Tibial artery (tissue), 4 donors: Measurements from ENCODE around the gene RAB19.

Experiments used
- DNase-seq, 2 donors: peaks; one replicate each; pipeline ENCODE4 v3.0.0-alpha.2; 2019
- H3K27ac ChIP-seq, 2 donors: fragments of 200-600 bp; sonication (generic) in 1 of 2; 1 replicate in 1 of 2; 2 replicates in 1 of 2; pipeline ENCODE4 v1.5.1; 2018 to 2019; ENCODE audit warnings: mild to moderate bottlenecking in 1 of 2
- H3K27me3 ChIP-seq, 2 donors: fragments of 200-600 bp; sonication (generic) in 1 of 2; one replicate each; pipeline versions ENCODE4 v1.5.1 to v1.6.0; 2016 to 2019
- H3K36me3 ChIP-seq, 3 donors: fragments of 200-600 bp; sonication (generic) in 2 of 3; one replicate each; pipeline ENCODE4 v1.5.1; 2016 to 2019; ENCODE audit warnings: mild to moderate bottlenecking in 2 of 3
- H3K4me1 ChIP-seq, 4 donors: fragments of 200-600 bp; sonication (generic) in 2 of 4; 1 replicate in 3 of 4; 2 replicates in 1 of 4; pipeline ENCODE4 v1.5.1; 2016 to 2019
- H3K4me3 ChIP-seq, 2 donors: fragments of 200-600 bp; sonication (generic) in 1 of 2; 1 replicate in 1 of 2; 2 replicates in 1 of 2; pipeline ENCODE4 v1.5.1; 2018 to 2019; ENCODE audit warnings: mild to moderate bottlenecking in 2 of 2
- H3K9me3 ChIP-seq, 3 donors: fragments of 200-600 bp; sonication (generic) in 1 of 3; one replicate each; pipeline ENCODE4 v1.5.1; 2016 to 2019
- intact Hi-C: fragments of 100-400 bp; cut with DNase I; formaldehyde crosslinking; loops from one replicate; pipeline ENCODE4 v1.15.0; 2023; ENCODE audit warnings: low total_unique reads
- TF ChIP-seq, protein P1 (sequence below), 2 experiments: fragments of 200-600 bp in 1 of 2; fragments of 450-650 bp in 1 of 2; IDR thresholded peaks; one replicate each; pipeline ENCODE4 v1.5.1; 2017 to 2019; ENCODE audit warnings: antibody characterized with exemption in 2 of 2, mild to moderate bottlenecking in 1 of 2, moderate library complexity in 1 of 2

Gene RAB19

GRCh38 chr7:140403878-140404564 lies at the start of gene RAB19:
RAB19 (plus strand) TSS chr7:140404058; CDS start chr7:140407647, 3,589 bp downstream.
- Histone ChIP-seq H3K4me3 (peak within 1 kb of the TSS in 1 of 2 donors; percentile 15), H3K9me3 (no peaks in the 10 kb centered on the region), H3K27me3 (peaks cover 0 to 23% of the 10 kb centered on the region in 2 donors), H3K36me3 (no peaks in the 10 kb centered on the region), H3K27ac (no peak within 1 kb of the TSS), H3K4me1 (peaks cover 0 to 7% (median 0%) of the 10 kb centered on the region in 4 donors)
- TF ChIP-seq, protein P1, sequence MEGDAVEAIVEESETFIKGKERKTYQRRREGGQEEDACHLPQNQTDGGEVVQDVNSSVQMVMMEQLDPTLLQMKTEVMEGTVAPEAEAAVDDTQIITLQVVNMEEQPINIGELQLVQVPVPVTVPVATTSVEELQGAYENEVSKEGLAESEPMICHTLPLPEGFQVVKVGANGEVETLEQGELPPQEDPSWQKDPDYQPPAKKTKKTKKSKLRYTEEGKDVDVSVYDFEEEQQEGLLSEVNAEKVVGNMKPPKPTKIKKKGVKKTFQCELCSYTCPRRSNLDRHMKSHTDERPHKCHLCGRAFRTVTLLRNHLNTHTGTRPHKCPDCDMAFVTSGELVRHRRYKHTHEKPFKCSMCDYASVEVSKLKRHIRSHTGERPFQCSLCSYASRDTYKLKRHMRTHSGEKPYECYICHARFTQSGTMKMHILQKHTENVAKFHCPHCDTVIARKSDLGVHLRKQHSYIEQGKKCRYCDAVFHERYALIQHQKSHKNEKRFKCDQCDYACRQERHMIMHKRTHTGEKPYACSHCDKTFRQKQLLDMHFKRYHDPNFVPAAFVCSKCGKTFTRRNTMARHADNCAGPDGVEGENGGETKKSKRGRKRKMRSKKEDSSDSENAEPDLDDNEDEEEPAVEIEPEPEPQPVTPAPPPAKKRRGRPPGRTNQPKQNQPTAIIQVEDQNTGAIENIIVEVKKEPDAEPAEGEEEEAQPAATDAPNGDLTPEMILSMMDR (IDR thresholded peaks at IDR 0.05) = no peak
- DNase-seq = no peak
- intact Hi-C loops = no loop called here

DNA sequence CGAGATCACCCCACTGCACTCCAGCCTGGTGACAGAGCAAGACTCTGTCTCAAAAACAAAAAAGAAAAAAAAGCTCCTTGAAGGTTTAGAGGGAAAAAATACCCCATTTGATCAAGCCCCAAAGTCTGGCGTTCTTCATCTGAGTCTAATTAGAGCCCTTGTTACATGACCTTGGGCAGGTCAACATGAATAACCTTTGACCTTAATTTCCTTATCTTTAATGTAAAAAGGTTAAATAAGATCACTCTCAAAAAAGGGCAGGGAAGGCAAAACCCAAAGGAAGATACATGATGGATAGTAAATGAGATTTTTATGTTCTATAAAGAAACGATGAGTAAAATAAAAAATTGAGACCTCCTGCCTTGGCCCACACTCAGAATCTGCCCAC lies 45.8 kb upstream of the RAB19 start:
- Histone ChIP-seq H3K36me3 (peaks cover 5 to 52% (median 42%) of the 10 kb centered on the region in 3 donors), H3K4me3 (no peak overlapping the region), H3K27ac (no peak overlapping the region), H3K4me1 (no peaks in the 10 kb centered on the region), H3K27me3 (no peaks in the 10 kb centered on the region), H3K9me3 (no peaks in the 10 kb centered on the region)
- TF ChIP-seq, protein P1 (IDR thresholded peaks at IDR 0.05) = no peak
- no peak for DNase-seq
- intact Hi-C loops = no loop called here

GRCh38 chr7:140358412-140359051 lies 45.3 kb upstream of the RAB19 start:
- no peak overlapping the region for H3K27ac ChIP-seq
- H3K4me1 ChIP-seq = no peaks in the 10 kb centered on the region
- H3K27me3 ChIP-seq = no peaks in the 10 kb centered on the region
- no peak overlapping the region for H3K4me3 ChIP-seq
- DNase-seq = no peak
- H3K9me3 ChIP-seq = no peaks in the 10 kb centered on the region
- TF ChIP-seq, protein P1 (IDR thresholded peaks at IDR 0.05) = no peak
- intact Hi-C loops = no loop called here
- H3K36me3 ChIP-seq = peaks cover 5 to 47% (median 36%) of the 10 kb centered on the region in 3 donors

DNA sequence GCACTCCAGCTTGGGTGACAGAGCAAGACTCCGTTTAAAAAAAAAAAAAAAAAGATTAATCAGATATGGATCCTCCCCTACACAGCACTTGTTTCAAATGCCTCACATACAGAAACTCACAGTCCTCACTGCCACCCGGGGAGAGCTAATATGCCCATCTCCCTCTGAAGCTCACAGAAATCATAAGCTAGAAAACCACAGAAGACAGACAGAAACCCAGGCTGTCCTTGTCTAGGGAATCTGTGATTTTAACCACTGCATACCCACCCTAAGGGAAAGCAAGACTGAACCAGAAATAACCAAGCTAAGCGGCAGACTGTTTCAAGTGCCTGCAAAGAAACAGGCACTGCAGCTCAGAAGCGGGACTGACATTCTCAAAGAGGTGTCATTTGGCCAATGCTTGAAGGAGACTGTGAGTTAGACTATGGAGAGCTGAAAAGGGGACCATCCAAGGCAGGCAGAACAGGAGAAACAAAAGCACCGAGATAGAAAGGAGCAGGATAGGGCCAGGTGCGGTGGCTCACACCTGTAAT lies 43.1 kb upstream of the RAB19 start:
- no peak for DNase-seq
- Histone ChIP-seq H3K9me3 (no peaks in the 10 kb centered on the region), H3K4me1 (no peaks in the 10 kb centered on the region), H3K27ac (no peak overlapping the region), H3K27me3 (no peaks in the 10 kb centered on the region), H3K4me3 (no peak overlapping the region), H3K36me3 (peaks cover 9 to 34% (median 24%) of the 10 kb centered on the region in 3 donors)
- intact Hi-C loops = no loop called here
- TF ChIP-seq, protein P1 (IDR thresholded peaks at IDR 0.05) = no peak

GRCh38 chr7:140364819-140365218 lies 39.0 kb upstream of the RAB19 start:
- Histone ChIP-seq H3K9me3 (no peaks in the 10 kb centered on the region), H3K4me3 (no peak overlapping the region), H3K4me1 (no peaks in the 10 kb centered on the region), H3K27ac (no peak overlapping the region), H3K27me3 (no peaks in the 10 kb centered on the region), H3K36me3 (peaks cover 17 to 48% (median 18%) of the 10 kb centered on the region in 3 donors)
- TF ChIP-seq, protein P1 (IDR thresholded peaks at IDR 0.05) = no peak
- DNase-seq = no peak
- intact Hi-C loops = no loop called here
